ENCODE measurements around the gene MICB.
"Not testable (repeated sequence)": the region's sequence is repeated elsewhere in the genome, so short reads cannot be mapped to it uniquely, and the experiment has no call there.

The MICB gene

GRCh38 chr6:31479151-31479932 is 18.6 kb upstream of the MICB start:
- no peak for ATAC-seq (ENCODE audit: low read depth)

GRCh38 chr6:31479933-31480535 is 17.9 kb upstream of the MICB start:
- no peak for TF ChIP-seq CTCF (IDR thresholded peaks at IDR 0.05; ENCODE audit: poor library complexity, severe bottlenecking)
- Histone ChIP-seq H3K4me3 (ENCODE audit: severe bottlenecking) (no peak overlapping the region), H3K27me3 (ENCODE audit: insufficient read depth, poor library complexity, severe bottlenecking) (no peaks in the 10 kb centered on the region), H3K36me3 (ENCODE audit: low read depth) (no peaks in the 10 kb centered on the region), H3K9me3 (ENCODE audit: severe bottlenecking) (no peaks in the 10 kb centered on the region), H3K27ac (ENCODE audit: poor library complexity, severe bottlenecking) (no peak overlapping the region), H3K4me1 (ENCODE audit: insufficient read depth, poor library complexity, severe bottlenecking) (no peaks in the 10 kb centered on the region)
- no peak for ATAC-seq (ENCODE audit: low read depth)
- DNase-seq (ENCODE audit: low spot score): no peak

More at GRCh38 chr6:31479151-31479932, 18.6 kb upstream of the MICB start:
- DNase-seq (ENCODE audit: low spot score): no peak
- Histone ChIP-seq H3K27me3 (ENCODE audit: insufficient read depth, poor library complexity, severe bottlenecking) (no peaks in the 10 kb centered on the region), H3K27ac (ENCODE audit: poor library complexity, severe bottlenecking) (no peak overlapping the region), H3K9me3 (ENCODE audit: severe bottlenecking) (no peaks in the 10 kb centered on the region), H3K36me3 (ENCODE audit: low read depth) (no peaks in the 10 kb centered on the region), H3K4me1 (ENCODE audit: insufficient read depth, poor library complexity, severe bottlenecking) (no peaks in the 10 kb centered on the region), H3K4me3 (ENCODE audit: severe bottlenecking) (no peak overlapping the region)
- TF ChIP-seq CTCF (IDR thresholded peaks at IDR 0.05; ENCODE audit: poor library complexity, severe bottlenecking): no peak

- Histone ChIP-seq H3K4me3 (ENCODE audit: severe bottlenecking) (no peak overlapping the region), H3K36me3 (ENCODE audit: low read depth) (no peaks in the 10 kb centered on the region), H3K9me3 (ENCODE audit: severe bottlenecking) (no peaks in the 10 kb centered on the region), H3K4me1 (ENCODE audit: insufficient read depth, poor library complexity, severe bottlenecking) (no peaks in the 10 kb centered on the region), H3K27ac (ENCODE audit: poor library complexity, severe bottlenecking) (no peak overlapping the region), H3K27me3 (ENCODE audit: insufficient read depth, poor library complexity, severe bottlenecking) (no peaks in the 10 kb centered on the region)
- ATAC-seq (ENCODE audit: low read depth) (no peak), DNase-seq (ENCODE audit: low spot score) (no peak)
- no peak for TF ChIP-seq CTCF (IDR thresholded peaks at IDR 0.05; ENCODE audit: poor library complexity, severe bottlenecking)
Measured at GRCh38 chr6:31480574-31480973, 17.4 kb upstream of the MICB start.

- H3K4me1 ChIP-seq (ENCODE audit: insufficient read depth, poor library complexity, severe bottlenecking): no peaks in the 10 kb centered on the region
- H3K27ac ChIP-seq (ENCODE audit: poor library complexity, severe bottlenecking): no peak overlapping the region
- H3K9me3 ChIP-seq (ENCODE audit: severe bottlenecking): no peaks in the 10 kb centered on the region
- TF ChIP-seq CTCF (IDR thresholded peaks at IDR 0.05; ENCODE audit: poor library complexity, severe bottlenecking): no peak
- ATAC-seq (ENCODE audit: low read depth) (no peak), DNase-seq (ENCODE audit: low spot score) (no peak)
- no peak overlapping the region for H3K4me3 ChIP-seq (ENCODE audit: severe bottlenecking)
- H3K36me3 ChIP-seq (ENCODE audit: low read depth): no peaks in the 10 kb centered on the region
- no peaks in the 10 kb centered on the region for H3K27me3 ChIP-seq (ENCODE audit: insufficient read depth, poor library complexity, severe bottlenecking)
Measured at GRCh38 chr6:31483392-31483791, 14.6 kb upstream of the MICB start.

GRCh38 chr6:31485055-31485454 is 12.9 kb upstream of the MICB start:
- no peaks in the 10 kb centered on the region for H3K9me3 ChIP-seq (ENCODE audit: severe bottlenecking)
- DNase-seq (ENCODE audit: low spot score): no peak
- no peaks in the 10 kb centered on the region for H3K27me3 ChIP-seq (ENCODE audit: insufficient read depth, poor library complexity, severe bottlenecking)
- TF ChIP-seq CTCF (IDR thresholded peaks at IDR 0.05; ENCODE audit: poor library complexity, severe bottlenecking): no peak
- H3K36me3 ChIP-seq (ENCODE audit: low read depth): no peaks in the 10 kb centered on the region
- no peak overlapping the region for H3K27ac ChIP-seq (ENCODE audit: poor library complexity, severe bottlenecking)
- no peak for ATAC-seq (ENCODE audit: low read depth)
- H3K4me3 ChIP-seq (ENCODE audit: severe bottlenecking): no peak overlapping the region
- H3K4me1 ChIP-seq (ENCODE audit: insufficient read depth, poor library complexity, severe bottlenecking): no peaks in the 10 kb centered on the region

GRCh38 chr6:31486065-31486837 is 11.7 kb upstream of the MICB start:
- peak; percentile 50; the same call in 1 of the 3 replicates for ATAC-seq (ENCODE audit: low read depth)
- H3K9me3 ChIP-seq (ENCODE audit: severe bottlenecking); H3K4me3 ChIP-seq (ENCODE audit: severe bottlenecking); H3K27ac ChIP-seq (ENCODE audit: poor library complexity, severe bottlenecking); H3K4me1 ChIP-seq (ENCODE audit: insufficient read depth, poor library complexity, severe bottlenecking); H3K27me3 ChIP-seq (ENCODE audit: insufficient read depth, poor library complexity, severe bottlenecking); DNase-seq (ENCODE audit: low spot score); H3K36me3 ChIP-seq (ENCODE audit: low read depth): not testable (repeated sequence)

Data from RWPE2 (cell line).